Measurements from ENCODE around the gene S100A4. TPM values are rescaled to one million over a fixed set of nuclear protein-coding genes. Genes with fewer than 3 reads are reported as not detected.
"Not testable (repeated sequence)": the region's sequence is repeated elsewhere in the genome, so short reads cannot be mapped to it uniquely, and the experiment has no call there.

The S100A4 gene
- total RNA-seq, 1 donor from 2014 or later: 690 TPM

DNA sequence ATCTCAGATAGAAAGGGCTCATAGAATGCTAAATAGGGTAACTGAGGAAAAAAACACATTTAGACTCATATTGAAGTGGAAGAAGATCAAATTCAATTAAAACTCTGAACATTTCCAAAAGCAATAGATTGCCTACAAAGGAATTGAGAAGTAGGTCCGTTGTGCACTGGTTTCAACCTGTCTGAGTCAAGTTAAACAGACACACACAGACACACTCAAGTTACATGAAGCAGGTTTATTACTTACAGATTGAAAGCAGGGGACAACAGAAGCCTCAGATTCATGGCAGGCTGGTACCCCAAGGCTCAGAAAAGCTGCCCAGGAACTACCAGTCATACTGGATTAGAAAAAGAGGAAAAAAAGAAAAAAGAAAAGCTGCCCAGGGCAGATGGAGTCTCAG is 40.7 kb upstream of the S100A4 start:
- no peaks in the 10 kb centered on the region for H3K4me1 ChIP-seq

GRCh38 chr1:153585006-153585405 is 39.4 kb upstream of the S100A4 start:
- H3K9me3 ChIP-seq: no peaks in the 10 kb centered on the region
- TF ChIP-seq CTCF (IDR thresholded peaks at IDR 0.05): no peak
- DNase-seq (ENCODE audit: low spot score in 2 of 2): no peak
- H3K27me3 ChIP-seq: no peaks in the 10 kb centered on the region
- intact Hi-C loops (cut with DNase I): no loop called here
- H3K27ac ChIP-seq: no peak overlapping the region
- no peak overlapping the region for H3K4me3 ChIP-seq
- H3K36me3 ChIP-seq: no peaks in the 10 kb centered on the region
- H3K4me1 ChIP-seq: no peaks in the 10 kb centered on the region

More for the DNA sequence above, 40.7 kb upstream of the S100A4 start:
- no peak overlapping the region for H3K27ac ChIP-seq
- no peaks in the 10 kb centered on the region for H3K36me3 ChIP-seq
- no peaks in the 10 kb centered on the region for H3K9me3 ChIP-seq
- intact Hi-C loops (cut with DNase I): no loop called here
- no peak for DNase-seq (ENCODE audit: low spot score in 2 of 2)
- H3K4me3 ChIP-seq: no peak overlapping the region
- H3K27me3 ChIP-seq: no peaks in the 10 kb centered on the region
- TF ChIP-seq CTCF (IDR thresholded peaks at IDR 0.05): no peak

- no peak for TF ChIP-seq CTCF (IDR thresholded peaks at IDR 0.05)
- no peaks in the 10 kb centered on the region for H3K36me3 ChIP-seq
- no peaks in the 10 kb centered on the region for H3K4me1 ChIP-seq
- H3K4me3 ChIP-seq: no peak overlapping the region
- no peaks in the 10 kb centered on the region for H3K27me3 ChIP-seq
- H3K27ac ChIP-seq: no peak overlapping the region
- H3K9me3 ChIP-seq: no peaks in the 10 kb centered on the region
- intact Hi-C loops (cut with DNase I): no loop called here
- DNase-seq (ENCODE audit: low spot score in 2 of 2): no peak
These were observed 38.4 kb upstream of the S100A4 start for GRCh38 chr1:153583976-153584375.

DNA sequence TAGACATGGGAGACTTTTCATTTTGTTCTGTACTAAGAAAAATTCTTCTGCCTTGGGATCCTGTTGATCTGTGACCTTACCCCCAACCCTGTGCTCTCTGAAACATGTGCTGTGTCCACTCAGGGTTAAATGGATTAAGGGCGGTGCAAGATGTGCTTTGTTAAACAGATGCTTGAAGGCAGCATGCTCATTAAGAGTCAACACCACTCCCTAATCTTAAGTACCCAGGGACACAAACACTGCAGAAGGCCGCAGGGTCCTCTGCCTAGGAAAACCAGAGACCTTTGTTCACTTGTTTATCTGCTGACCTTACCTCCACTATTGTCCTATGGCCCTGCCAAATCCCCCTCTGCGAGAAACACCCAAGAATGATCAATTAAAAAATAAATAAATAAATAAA is 37.9 kb upstream of the S100A4 start:
- intact Hi-C loops (cut with DNase I); H3K36me3 ChIP-seq; H3K4me1 ChIP-seq; DNase-seq (ENCODE audit: low spot score in 2 of 2); H3K4me3 ChIP-seq; H3K27me3 ChIP-seq; H3K9me3 ChIP-seq; H3K27ac ChIP-seq: not testable (repeated sequence)

DNA sequence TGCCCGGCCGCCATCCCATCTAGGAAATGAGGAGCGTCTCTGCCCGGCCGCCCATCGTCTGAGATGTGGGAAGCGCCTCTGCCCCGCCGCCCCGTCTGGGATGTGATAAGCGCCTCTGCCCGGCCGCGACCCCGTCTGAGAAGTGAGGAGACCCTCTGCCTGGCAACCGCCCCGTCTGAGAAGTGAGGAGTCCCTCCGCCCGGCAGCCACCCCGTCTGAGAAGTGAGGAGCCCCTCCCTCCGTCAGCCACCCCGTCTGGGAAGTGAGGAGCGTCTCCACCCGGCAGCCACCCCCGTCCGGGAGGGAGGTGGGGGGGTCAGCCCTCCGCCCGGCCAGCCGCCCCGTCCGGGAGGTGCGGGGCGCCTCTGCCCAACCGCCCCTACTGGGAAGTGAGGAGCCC is 37.2 kb upstream of the S100A4 start:
- H3K4me1 ChIP-seq; H3K4me3 ChIP-seq; H3K27ac ChIP-seq; H3K27me3 ChIP-seq; intact Hi-C loops (cut with DNase I); DNase-seq (ENCODE audit: low spot score in 2 of 2); H3K9me3 ChIP-seq; H3K36me3 ChIP-seq: not testable (repeated sequence)

DNA sequence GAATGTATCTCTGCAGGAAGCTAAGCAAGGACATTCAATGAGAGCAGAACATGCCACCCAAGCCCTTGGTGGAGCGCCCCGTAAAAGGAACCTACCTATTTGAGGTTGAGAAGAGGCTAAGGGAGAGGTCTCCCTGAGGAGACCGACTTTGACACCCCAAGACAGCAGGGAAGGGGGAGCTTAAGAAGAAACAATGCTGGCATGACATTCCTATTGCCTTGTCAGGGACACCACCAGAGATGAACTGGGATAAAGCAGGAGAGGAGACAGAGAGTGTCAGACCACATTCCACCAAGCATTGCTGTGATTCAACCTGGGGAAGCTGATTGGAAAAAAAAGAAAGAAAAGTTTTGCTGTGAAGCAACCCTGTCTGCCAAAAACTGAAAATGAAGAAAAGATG is 33.3 kb upstream of the S100A4 start:
- no peaks in the 10 kb centered on the region for H3K27me3 ChIP-seq
- H3K4me3 ChIP-seq: no peak overlapping the region
- H3K9me3 ChIP-seq: no peaks in the 10 kb centered on the region
- no peak for DNase-seq (ENCODE audit: low spot score in 2 of 2)
- intact Hi-C loops (cut with DNase I): no loop called here
- no peak overlapping the region for H3K27ac ChIP-seq
- TF ChIP-seq CTCF (IDR thresholded peaks at IDR 0.05): no peak
- no peaks in the 10 kb centered on the region for H3K36me3 ChIP-seq
- no peaks in the 10 kb centered on the region for H3K4me1 ChIP-seq

DNA sequence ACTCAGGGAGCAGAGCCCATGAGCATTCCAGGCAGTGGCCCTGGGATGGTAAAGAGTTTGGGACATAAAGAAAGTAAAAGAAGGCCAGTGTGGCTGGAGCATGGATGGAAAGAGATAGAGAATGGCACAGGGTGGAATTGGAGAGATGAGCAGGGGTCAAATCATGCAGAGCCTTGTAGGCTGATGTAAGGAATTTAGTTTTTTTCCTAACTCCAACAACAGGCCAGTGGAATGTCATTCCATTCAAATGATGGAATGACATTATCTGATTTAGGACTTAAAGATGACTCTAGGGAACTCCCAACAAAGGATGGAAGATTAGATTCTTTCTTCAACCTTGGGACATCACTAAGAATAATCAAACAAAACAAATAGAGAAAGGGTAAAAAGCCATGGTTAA is 32.9 kb upstream of the S100A4 start:
- Histone ChIP-seq H3K4me1 (no peaks in the 10 kb centered on the region), H3K9me3 (no peaks in the 10 kb centered on the region), H3K27me3 (no peaks in the 10 kb centered on the region), H3K36me3 (no peaks in the 10 kb centered on the region), H3K27ac (no peak overlapping the region), H3K4me3 (no peak overlapping the region)
- DNase-seq (ENCODE audit: low spot score in 2 of 2): no peak
- no peak for TF ChIP-seq CTCF (IDR thresholded peaks at IDR 0.05)
- intact Hi-C loops (cut with DNase I): no loop called here

Measured in ascending aorta (tissue), 2 donors.